ENCODE data around the gene MASP2.

GRCh38 chr1:11058595-11059154 lies 11.6 kb upstream of the MASP2 start:
- TF ChIP-seq CTCF (IDR thresholded peaks at IDR 0.05; ENCODE audit: low read depth, low read length, poor library complexity, severe bottlenecking): no peak
- TF ChIP-seq EZH2phosphoT487 (IDR thresholded peaks at IDR 0.05; ENCODE audit: borderline replicate concordance, low read length): no peak
